Measurements from ENCODE around the gene ANTXR2.

ANTXR2 gene

DNA sequence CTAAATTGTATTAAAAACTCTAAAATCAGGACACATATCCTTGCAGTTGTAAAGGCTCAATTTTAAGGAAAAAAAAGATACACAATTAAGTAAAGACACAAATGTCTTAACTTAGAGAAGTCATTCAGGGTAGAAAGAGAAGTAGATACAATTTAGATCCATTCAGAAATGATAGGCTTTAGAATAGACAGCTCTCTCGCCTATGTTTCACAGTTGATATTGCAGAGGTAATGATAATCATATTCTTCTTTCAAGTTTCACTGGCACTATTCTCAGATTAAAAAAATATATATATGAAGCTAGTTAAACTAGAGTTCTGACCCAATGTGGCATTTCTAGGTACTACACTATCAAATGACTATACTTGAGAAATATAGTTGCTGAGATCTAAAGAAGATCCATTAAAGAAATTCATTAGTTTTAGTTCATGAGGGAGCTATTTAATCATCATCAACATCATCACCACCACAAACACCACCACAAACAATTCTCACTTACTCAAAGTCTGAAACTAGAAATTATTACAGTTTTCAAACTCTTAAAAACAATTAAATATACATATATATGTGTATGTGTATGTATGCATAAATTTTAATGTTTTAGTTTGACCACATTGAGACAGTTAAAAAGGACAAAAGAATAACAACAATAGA, 93.1 kb downstream of the ANTXR2 start:
- no peak for DNase-seq

DNA sequence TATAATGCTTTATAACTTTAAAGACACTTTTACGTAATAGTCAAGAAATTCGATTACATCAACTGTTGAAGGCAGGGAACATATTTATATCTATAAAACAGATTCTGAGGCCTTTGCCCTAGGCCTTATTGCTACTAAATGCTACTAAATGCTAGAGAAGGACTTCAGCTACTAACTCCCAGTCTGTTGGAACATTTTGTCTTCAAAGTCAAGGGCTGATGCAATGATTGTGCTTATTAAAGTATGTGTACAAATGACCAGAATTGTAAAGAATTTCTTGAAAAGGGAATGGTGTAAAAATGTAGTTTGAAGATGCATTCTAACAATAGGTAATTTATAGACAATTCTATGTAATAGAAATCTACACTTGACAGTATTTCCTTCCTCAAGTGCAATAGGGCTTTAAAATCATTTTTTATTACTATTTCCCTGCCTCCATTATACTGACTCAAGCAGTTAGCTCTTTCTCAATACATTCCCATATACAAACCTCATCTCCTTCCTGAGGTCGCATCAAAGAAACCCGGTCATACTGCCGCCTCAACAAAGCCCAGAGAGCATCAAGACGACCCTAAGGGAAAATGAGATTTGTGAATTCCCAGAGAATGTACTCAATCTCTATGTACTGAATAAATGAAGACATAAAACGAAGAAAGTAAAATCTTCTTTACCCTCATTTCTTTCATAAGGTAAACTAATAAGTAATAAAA, 95.7 kb downstream of the ANTXR2 start:
- DNase-seq: no peak

DNA sequence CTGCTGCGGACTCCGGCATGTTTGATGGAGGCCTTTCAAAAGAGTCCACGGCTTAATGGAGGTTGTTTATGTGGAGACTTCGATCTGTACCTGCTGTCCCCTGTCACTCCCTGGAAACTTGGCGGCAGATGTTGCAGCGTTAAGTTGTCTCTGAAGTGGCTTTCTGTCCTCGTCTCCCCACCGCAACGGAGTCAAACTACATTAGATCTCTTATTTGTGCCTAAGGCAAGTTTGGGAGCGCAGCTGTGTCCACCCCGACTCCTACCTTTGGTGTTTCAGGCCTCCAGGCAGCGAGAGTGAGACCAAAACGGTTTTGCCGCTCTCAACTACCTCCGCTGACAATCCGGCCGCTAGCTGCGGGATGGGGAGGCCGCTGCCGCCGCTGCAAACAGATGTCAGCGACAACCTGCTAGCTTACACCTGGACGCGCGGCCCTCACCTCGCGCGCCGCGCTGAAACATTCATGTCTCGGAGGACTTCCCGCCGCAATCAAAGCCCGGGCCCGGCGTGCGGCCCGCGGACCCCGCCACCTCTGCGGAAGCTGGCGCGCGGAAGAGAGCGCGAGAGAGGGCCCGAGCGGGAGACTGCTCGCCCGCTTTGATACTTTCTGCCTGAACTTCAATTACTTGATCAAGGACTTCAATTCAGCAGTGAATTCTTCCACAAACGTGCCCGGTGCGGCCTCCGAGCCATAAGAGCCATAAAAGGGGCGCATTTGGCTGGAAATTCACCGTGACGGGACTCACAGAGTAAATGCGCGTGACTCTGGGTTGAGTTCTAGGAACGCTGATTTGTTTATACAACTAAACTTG, 108.4 kb downstream of the ANTXR2 start:
- DNase-seq: no peak

DNA sequence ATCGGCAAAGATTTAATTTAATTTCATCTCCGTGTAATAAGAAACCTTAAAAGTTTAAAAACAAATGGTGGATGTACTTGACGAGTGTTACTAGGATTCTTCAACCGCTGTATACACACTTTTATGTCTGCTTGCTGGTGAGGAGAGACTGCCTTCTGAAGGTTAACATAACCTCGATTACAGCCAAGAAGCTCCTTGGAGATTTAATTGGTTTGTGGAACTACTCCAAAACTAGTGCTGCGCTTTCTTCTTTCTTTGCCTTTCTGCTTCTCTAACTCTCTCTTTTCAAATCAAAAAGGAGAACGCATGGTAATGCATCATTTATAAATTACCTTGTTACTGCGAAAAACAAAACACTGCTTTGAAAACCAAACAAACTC, 109.0 kb downstream of the ANTXR2 start:
- no peak for DNase-seq

DNA sequence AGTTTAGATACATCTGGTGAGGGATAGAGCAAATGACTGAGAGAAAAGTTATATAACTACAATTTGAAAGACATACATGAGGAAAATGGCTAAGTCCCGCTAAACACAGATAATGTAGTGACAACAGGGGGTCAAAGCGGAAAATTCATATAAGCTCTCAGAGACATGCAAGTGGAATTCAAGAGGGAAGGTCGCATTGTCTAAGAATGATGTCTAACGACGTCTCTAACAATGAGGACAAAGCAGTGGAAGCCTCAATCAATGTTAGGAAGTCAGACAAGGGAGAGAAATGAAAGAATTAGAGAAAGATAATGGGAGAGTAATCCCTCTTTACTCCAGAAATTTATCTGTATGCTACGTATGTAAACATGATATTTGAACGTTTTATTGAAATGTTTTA, 113.4 kb downstream of the ANTXR2 start:
- DNase-seq: no peak

DNA sequence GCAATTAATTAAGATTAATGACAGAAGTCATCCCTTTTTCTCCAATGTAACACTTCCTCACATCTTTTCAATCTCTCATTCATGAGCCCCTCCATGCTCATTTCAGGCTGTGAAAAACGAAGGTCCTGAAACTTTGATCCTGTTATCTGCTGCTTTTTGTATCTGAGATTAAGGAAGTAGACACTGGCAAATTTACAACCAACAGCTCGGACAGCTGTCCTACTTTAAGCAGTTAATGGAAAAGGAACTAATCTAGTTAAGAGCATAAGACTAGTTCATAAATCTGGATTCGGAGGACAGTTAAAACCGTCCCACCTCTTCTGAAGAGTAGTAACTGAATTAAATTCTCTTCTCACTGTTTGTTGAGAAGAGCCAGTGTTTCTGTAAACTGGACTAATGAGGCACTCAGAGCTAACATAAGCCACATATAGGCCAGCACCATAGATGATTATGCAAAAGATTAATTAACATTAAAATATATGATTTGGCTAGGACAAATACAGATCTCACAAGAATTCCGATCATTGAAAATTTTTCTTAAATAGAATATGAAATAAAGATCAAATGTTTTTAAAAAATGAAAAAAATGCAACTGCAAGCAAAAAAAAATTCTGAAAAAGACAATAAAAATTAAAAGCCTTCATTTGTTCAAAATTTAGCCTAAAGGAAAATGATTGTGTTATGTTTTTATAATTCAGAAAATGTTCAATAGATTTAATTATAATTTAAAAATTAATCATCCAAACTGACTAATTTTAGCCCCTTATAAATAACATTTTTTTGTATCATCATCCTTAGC, 114.4 kb downstream of the ANTXR2 start:
- DNase-seq: no peak

DNA sequence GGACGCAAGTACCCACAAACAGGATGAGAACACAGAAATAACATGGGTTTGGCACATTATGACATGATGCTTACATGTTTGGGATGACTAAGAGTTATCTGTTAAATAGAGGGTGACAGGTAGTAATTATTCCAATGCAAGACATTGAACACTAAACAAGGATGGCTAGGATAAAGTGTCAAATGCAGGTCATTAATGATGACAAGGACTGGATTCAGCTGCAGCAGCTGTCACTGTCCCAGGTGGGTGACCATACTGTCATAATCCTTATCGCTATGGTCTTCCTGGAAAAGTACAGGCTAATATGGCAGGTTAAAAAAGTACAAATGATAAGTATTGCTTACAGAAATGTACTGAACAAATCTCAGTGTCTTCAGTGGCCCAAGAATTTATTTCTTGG, 123.9 kb downstream of the ANTXR2 start:
- no peak for DNase-seq

DNA sequence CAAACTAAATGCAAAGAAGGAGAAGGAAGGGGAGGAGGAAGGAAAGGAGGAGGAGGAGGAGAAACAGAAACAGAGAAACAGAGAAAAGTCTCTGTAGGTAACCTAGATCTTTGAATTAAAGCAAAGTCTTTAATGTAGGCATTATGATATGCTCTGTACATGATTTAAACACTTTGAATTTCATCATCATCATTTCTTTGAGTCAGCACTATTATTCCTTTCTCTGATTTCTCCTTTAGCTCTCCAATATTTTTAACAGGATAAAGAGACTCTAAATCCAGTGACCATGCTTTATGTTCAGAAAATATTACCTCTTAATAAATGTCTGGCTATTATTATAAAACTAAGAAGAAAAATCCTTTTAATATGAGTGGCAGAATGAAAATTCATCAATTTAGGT, 124.3 kb downstream of the ANTXR2 start:
- DNase-seq: no peak

DNA sequence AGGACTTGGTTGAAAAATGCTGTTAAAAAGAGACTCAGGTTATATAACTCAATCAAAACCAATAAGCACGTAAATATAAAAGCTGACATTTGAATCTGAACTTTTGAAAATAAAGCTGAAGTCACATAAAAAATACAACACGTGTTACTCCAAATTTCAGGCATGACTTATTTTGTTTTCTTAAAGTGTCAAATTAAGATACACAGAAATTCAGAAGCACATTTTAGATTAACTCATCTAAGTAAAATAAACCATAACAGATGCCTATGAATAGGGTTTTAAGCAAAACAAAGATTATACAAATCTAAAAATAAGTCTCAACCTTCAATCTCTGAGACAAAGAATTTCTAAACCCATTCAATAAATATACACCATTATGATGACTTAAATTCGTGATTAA, 124.8 kb downstream of the ANTXR2 start:
- no peak for DNase-seq

DNA sequence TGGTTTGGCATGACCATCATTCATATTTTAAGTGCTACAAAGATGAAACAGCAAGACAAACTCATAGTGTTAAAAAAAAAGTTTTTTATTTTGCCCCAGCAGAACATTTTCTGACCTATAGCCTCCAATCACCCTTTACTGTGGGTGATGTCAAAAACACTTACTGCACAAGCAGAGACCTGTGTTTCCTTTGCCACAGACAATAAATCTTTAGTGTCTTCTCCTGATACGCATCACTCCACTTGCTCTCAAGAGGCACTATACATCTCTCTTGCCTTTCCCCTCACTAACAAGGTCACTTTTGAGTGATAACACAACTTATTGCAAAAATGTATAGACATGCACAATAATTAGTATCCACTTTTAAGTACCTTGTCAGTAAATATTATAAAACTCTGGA, 125.6 kb downstream of the ANTXR2 start:
- DNase-seq: no peak

DNA sequence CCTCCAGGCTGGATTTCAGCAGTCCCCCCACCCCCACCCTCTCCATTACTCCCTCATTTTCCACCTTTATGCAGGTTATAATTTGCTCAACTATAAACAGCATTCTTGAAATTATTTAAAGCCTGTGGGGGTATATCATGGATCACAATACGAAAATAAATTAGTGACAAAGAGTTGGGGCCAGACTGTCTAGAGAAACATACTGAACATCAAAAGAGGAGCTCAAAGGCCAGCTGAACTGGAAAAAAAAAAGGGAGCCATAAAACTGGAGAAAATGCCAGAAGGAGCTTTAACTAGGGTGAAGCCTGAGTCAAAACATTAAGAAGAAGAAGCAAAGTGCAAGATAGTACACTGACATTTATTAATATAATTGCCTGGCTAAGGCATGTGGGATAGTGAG, 137.8 kb downstream of the ANTXR2 start:
- no peak for DNase-seq

DNA sequence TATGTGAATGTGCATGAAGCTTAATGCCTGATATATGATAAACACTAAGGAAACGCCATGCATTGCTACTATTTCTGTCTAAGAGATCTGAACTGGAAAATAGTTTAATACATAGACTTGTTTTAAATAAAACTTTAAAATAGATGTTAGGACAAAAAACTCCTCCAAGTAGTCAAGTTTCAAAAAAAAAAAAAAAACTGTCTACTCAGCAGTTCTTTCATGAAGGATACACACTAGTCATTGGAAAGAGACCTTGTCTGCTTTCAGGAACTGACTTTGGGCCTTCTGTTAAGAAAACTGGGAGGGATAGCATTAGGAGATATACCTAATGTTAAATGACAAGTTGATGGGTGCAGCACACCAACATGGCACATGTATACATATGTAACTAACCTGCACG, 138.4 kb downstream of the ANTXR2 start:
- no peak for DNase-seq

DNA sequence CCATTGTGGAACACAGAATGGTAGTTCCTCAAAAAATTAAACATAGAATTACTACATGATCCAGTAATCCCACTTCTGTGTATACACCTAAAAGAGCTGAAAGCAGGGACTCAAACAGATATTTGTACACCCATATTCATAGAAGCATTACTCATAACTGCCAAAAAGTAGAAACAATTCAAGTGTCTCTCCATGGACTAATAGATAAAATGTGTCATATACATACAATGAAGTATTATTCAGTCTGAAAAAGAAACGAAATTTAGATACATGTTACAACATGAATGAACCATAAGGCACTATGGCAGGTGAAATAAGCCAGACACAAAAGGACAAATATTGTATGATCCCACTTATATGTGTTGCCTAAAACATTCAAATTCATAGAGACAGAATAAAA, 145.1 kb downstream of the ANTXR2 start:
- DNase-seq: no peak

DNA sequence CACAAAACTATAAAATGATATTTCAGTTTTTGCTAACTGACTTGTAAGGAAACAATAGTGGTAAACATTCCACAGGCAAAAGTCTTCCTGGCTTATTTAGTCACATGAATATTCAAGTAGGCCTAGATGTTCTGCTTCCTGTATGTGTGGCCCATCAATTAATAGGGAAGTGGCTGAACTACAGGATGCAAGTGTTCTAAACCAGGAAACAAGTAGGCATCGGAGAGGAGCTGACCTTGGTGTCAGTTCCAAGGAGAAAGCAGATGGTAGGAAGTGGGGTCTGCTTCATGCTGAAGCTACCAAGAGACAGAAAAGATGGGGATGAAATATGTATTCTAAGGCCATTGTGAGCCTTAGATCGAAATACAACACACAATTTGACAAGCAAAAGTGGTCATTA, 149.7 kb downstream of the ANTXR2 start:
- DNase-seq: no peak

DNA sequence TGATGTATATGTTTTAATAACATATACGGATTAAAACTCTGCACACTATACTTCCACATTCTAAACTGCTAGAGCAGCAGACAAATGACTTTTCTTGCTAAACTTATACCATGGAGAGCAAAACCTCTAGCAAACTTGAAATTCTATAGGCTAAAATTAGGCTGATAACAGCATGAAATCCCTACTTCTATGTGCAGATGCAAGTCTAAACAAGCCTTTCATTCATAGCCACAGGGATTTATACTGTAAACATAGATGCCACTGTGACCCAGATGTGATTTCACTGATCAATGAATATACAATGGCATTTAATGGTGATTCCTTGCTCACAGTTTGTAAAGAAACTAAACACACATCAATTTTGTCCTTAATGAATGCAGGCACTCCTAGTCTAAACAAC, 151.0 kb downstream of the ANTXR2 start:
- no peak for DNase-seq

DNA sequence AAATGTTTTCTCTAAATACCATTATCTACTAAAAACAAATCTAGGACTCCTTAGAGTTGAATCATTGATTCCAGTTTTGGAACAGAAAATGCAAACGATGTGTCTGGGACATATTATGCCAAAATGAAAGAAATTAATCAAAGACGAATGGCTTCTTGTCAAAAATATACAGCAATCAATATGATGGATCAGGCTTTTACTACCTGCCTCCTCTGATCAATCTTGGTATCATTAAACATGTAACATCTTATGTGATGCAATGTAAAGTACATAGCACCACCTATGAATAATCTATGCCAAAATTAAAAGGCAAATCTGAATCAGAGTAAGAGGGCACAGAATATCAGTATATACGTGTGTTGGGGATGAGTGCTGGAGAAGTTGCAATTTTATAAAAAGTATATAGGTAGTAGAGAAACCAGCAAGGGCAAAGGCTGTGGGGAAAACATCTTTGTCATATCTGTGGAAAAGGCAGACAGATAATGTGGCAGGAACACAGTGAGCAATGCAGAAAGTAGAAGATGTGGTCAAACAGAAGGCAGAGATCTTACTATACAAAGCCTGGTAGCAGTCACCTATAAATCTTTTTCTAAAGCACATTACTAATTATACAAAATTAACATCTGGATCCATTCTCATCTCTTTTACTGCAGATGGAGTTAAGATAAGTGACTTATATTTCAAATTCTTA, 152.7 kb downstream of the ANTXR2 start:
- no peak for DNase-seq

DNA sequence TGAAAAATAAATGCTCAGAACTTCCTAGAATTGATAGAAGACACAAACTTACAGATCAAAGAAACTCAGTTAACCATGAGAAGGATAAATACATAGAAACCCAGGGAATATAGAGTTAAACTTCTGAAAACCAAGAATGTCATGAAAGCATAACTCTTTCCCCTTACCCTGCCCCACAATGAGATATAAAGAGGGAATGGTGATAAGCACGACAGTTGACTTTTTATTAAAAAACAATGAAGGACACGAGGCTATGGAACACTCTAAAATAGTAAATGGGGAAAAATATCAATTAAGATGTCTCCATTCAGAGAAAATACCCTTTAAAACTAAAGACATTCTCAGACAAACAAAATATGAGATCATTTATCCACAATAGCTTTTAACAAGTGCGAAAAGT, 154.7 kb downstream of the ANTXR2 start:
- DNase-seq: no peak

DNA sequence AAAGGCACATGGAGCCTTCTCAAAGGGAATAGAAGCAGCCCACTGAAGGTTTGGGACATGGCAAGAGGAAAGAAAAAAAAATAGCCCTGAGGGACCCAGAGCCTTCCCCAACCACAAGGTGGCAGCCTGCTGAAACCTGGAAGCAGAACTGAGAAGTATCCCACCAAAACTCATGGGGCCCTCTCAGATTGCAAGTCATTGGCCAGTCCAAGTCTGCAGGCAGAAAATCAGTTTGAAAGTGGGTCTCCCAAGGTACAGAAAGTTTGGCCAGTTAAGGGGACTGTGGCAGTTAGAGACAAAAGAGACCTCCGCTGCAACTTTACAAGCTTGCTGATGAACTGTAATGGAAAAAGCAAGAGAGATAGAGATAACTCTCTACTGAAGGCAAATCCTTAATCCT, 155.8 kb downstream of the ANTXR2 start:
- peak; percentile 4 for DNase-seq

DNA sequence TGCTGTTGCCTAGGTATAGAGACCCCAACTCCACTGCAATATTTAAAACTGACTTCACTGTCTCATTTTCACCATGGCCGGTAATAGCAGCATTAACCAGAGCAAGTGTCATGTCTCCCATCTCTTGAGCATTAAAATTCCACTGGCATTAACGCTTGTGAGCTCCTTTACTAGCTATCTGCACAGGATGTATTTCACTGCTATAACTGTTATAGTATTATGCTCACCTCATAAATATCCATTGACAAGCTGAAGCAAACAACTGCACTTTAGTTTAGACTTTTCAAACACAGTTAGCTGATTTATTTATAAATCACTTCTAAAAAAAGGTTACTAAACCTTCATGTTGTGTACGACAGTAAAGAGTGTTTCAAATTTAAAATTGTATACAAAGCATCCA, 157.8 kb downstream of the ANTXR2 start:
- no peak for DNase-seq

DNA sequence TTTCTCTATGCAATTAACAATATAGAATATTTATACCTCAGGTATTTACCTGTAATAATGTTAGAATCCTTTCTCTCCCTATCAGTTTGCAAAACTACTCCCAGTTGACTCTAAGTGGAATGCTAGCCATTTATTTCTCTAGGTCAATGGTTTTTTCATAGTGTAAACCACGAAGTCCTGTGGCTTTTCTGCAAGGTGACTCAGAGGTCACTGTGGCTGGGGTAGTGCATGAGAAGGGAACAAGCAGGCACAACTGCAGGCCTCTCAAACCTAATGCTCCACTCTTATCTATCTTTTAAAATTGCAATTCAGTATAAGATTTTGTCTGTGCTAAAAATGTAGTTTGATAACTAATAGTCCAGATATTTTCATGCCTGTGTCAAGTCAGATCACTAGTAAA, 159.4 kb downstream of the ANTXR2 start:
- DNase-seq: no peak

DNA sequence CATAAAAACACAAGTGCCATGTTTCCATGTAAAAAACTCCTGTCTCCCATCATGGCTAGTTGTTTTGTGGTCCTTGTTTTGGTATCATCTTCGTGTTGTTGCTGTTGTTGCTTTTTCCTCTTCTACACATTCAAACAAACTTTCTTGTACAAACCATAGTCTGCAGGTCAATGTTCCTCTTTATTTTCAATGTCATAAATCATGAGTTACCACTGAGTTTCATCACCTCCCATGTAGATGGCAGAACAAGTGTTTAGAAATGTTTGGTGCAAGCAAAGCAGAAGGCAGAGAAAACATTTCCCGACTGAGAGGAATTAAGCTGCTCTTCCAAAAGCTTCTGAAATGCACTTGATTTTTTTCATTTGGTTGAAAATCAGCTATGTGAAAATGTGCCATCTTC, 166.0 kb downstream of the ANTXR2 start:
- DNase-seq: no peak

DNA sequence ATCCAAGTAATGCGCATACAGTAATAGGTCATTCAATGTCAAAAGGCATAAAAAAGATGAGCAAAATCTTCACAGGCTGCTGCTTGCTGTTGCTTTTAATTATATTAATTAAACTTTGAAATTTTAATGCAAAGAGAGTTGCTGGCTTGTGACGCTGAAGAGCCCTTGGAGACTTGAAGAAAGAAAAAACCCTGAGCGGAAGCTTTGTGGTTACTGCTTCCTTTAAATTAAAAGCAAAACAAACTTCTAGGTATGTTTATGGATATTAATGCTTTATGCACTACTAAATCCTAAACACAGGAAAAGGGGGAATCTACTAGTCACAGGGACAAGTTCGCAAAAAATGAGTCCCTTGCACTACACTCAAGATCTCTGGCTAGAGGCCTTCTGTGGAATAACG, 166.7 kb downstream of the ANTXR2 start:
- no peak for DNase-seq

DNA sequence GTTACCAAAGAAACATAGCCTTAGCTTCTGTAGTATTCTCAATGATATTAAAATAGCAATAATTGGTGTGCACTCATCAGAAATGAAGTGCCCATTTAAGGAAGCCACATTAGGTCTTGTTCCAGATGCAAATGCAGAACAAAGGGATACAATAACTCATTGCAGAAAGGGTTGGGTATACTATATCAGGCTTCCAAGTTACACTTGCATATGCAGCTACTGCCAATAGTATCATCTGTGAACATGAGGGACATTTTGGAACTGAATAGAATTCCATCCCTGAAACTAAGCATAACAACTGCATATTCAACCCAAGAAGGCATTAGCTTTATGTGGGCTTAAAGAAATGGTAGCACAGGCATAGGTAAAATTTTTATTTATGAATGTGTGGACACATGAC, 167.8 kb downstream of the ANTXR2 start:
- no peak for DNase-seq
